Measurements from ENCODE around the gene RASGEF1C.

GRCh38 chr5:180069589-180070247, 139.3 kb downstream of the RASGEF1C start:
- TF ChIP-seq CTCF (IDR thresholded peaks at IDR 0.05) (no peak), EZH2 (IDR thresholded peaks at IDR 0.05) (no peak), EZH2phosphoT487 (IDR thresholded peaks at IDR 0.05) (no peak)
